Measurements from ENCODE around the gene RPL22. TPM values are rescaled to one million over a fixed set of nuclear protein-coding genes. Genes with fewer than 3 reads are reported as not detected.

Gene RPL22
- total and polyA plus RNA-seq, 2 of the 4 experiments (the other 2 are of a cell fraction) = 26.2 to 131 TPM

- POLR2A ChIA-PET (ENCODE audit: unreplicated experiment) = no interaction called here
- WGBS, 2 experiments (ENCODE audit: extremely low coverage in 2 of 2, insufficient read length in 1 of 2) = 53% methylated on average over 4 of the region's 16 CpGs; no CpG with 5 or more reads in 1 of the 2 experiments
Measured at GRCh38 chr1:6136516-6137220, 62.7 kb downstream of the RPL22 start.

More at GRCh38 chr1:6136516-6137220, 62.7 kb downstream of the RPL22 start:
- TF ChIP-seq RAD21 (IDR thresholded peaks at IDR 0.05; ENCODE audit: low read length) = no peak
- no peak for TF ChIP-seq ELK1 (IDR thresholded peaks at IDR 0.05; ENCODE audit: borderline replicate concordance, low read depth, low read length)
- TF ChIP-seq NFE2L2 (IDR thresholded peaks at IDR 0.05; ENCODE audit: low read depth, low read length) = no peak
- BruUV-seq (replicated peaks) = no TSS peak
- Histone ChIP-seq H3K23ac (ENCODE audit: low read depth, low read length) (no peak overlapping the region), H3K9ac (ENCODE audit: low read depth, low read length) (no peak overlapping the region), H4K20me1 (ENCODE audit: insufficient read depth, low read length) (no peaks in the 10 kb centered on the region), H3K36me3 (ENCODE audit: control insufficient read depth, insufficient read depth, low read length) (no peaks in the 10 kb centered on the region), H4K91ac (ENCODE audit: insufficient read depth, low read depth, low read length) (no peak overlapping the region), H3K79me1 (ENCODE audit: low read depth in 1 of 2, low read length in 2 of 2) (no peaks in the 10 kb centered on the region), H3K56ac (ENCODE audit: extremely low read depth, insufficient read depth, low read length) (no peak overlapping the region), H4K5ac (ENCODE audit: low read depth, low read length) (no peak overlapping the region), H2BK15ac (ENCODE audit: low read depth, low read length) (no peak overlapping the region), H2AK5ac (ENCODE audit: low read depth, low read length) (no peak overlapping the region), H3K27ac (ENCODE audit: insufficient read depth, low read length) (no peak overlapping the region), H2AK9ac (replicated peaks; ENCODE audit: low read depth, low read length, poor library complexity) (no peak overlapping the region), H2BK20ac (ENCODE audit: low read depth, low read length) (no peak overlapping the region), H3K9me1 (ENCODE audit: insufficient read depth, low read length) (no peaks in the 10 kb centered on the region), H2BK5ac (ENCODE audit: low read depth, low read length, poor library complexity, severe bottlenecking) (no peak overlapping the region), H3K4ac (ENCODE audit: low read depth, low read length) (no peak overlapping the region), H3K14ac (replicated peaks; ENCODE audit: low read depth, low read length) (no peak overlapping the region), H3K18ac (ENCODE audit: low read depth, low read length) (no peak overlapping the region), H3K4me2 (ENCODE audit: low read depth, low read length) (no peak overlapping the region), H3K9me3 (ENCODE audit: control insufficient read depth, insufficient read depth, low read length) (peaks cover 5% of the 10 kb centered on the region; the same call in 1 of the 2 replicates), H3K4me3 (ENCODE audit: insufficient read depth, low read depth, low read length) (no peak overlapping the region), H2AFZ (replicated peaks; ENCODE audit: low read length, poor library complexity) (no peak overlapping the region), H3K27me3 (ENCODE audit: control insufficient read depth, insufficient read depth, low read length) (peaks cover 13% of the 10 kb centered on the region), H2BK120ac (ENCODE audit: low read depth, low read length) (no peak overlapping the region), H4K8ac (ENCODE audit: low read depth in 2 of 2, low read length in 2 of 2) (no peak overlapping the region), H3K4me1 (ENCODE audit: control insufficient read depth, insufficient read depth, low read length) (no peaks in the 10 kb centered on the region)
- no peak for DNase-seq
- CTCF ChIA-PET = no interaction called here
- intact Hi-C loops (cut with micrococcal nuclease) = no loop called here
- no peak for ATAC-seq (ENCODE audit: low read depth)
- in situ Hi-C loops (cut with MboI; ENCODE audit: low sequenced_read_pairs) = no loop called here
- dilution Hi-C loops (cut with HindIII; ENCODE audit: low sequenced_read_pairs, unreplicated experiment) = no loop called here

Other genes starting within 250 kb of the RPL22 start
- 1.4 and 2.0 TPM in 2 replicates for gene NPHP4, start 207.2 kb downstream of the RPL22 start, total RNA-seq (2012; rRNA removed)
- 5.5 and 5.8 TPM in 2 replicates for gene NPHP4, start 207.2 kb downstream of the RPL22 start, polyA plus RNA-seq (2012; rRNA removed)
- gene KCNAB2, start 153.7 kb downstream of the RPL22 start, total RNA-seq (2012; rRNA removed) = 1.1 and 1.3 TPM in 2 replicates
- 4.2 and 4.7 TPM in 2 replicates for gene KCNAB2, start 153.7 kb downstream of the RPL22 start, polyA plus RNA-seq (2012; rRNA removed)
- gene CHD5, start 19.3 kb downstream of the RPL22 start, total RNA-seq (2012; rRNA removed) = under 0.01 TPM in 1 of 2 replicates, not detected in the other
- gene CHD5, start 19.3 kb downstream of the RPL22 start, polyA plus RNA-seq (2012; rRNA removed) = 0.06 and 0.09 TPM in 2 replicates
- 2.7 and 3.9 TPM in 2 replicates for gene RNF207, start 6.5 kb upstream of the RPL22 start, total RNA-seq (2012; rRNA removed)
- gene RNF207, start 6.5 kb upstream of the RPL22 start, polyA plus RNA-seq (2012; rRNA removed) = 17.2 and 42.9 TPM in 2 replicates
- 53.9 and 61.7 TPM in 2 replicates for gene ICMT, start 36.4 kb upstream of the RPL22 start, total RNA-seq (2012; rRNA removed)
- 36.4 and 37.2 TPM in 2 replicates for gene ICMT, start 36.4 kb upstream of the RPL22 start, polyA plus RNA-seq (2012; rRNA removed)
- gene HES3, start 44.6 kb upstream of the RPL22 start, total RNA-seq (2012; rRNA removed) = not detected in 2 replicates
- gene HES3, start 44.6 kb upstream of the RPL22 start, polyA plus RNA-seq (2012; rRNA removed) = not detected in 2 replicates
- 1.7 and 1.8 TPM in 2 replicates for gene GPR153, start 61.5 kb upstream of the RPL22 start, total RNA-seq (2012; rRNA removed)
- gene GPR153, start 61.5 kb upstream of the RPL22 start, polyA plus RNA-seq (2012; rRNA removed) = 5.2 and 6.5 TPM in 2 replicates
- 48.9 and 51.6 TPM in 2 replicates for gene ACOT7, start 194.2 kb upstream of the RPL22 start, total RNA-seq (2012; rRNA removed)
- gene ACOT7, start 194.2 kb upstream of the RPL22 start, polyA plus RNA-seq (2012; rRNA removed) = 242 and 271 TPM in 2 replicates
- not detected in 2 replicates for gene HES2, start 220.3 kb upstream of the RPL22 start, total RNA-seq (2012; rRNA removed)
- not detected in 2 replicates for gene HES2, start 220.3 kb upstream of the RPL22 start, polyA plus RNA-seq (2012; rRNA removed)
- gene ESPN, start 225.2 kb upstream of the RPL22 start, total RNA-seq (2012; rRNA removed) = under 0.01 TPM in 1 of 2 replicates, not detected in the other
- 0.02 and 0.03 TPM in 2 replicates for gene ESPN, start 225.2 kb upstream of the RPL22 start, polyA plus RNA-seq (2012; rRNA removed)

Data from IMR-90 (cell line).